ENCODE results near the gene MAOB. TPM values are rescaled to one million over a fixed set of nuclear protein-coding genes. Genes with fewer than 3 reads are reported as not detected.

Gene MAOB
- total RNA-seq, 1 experiment from 2014 or later = not detected

DNA sequence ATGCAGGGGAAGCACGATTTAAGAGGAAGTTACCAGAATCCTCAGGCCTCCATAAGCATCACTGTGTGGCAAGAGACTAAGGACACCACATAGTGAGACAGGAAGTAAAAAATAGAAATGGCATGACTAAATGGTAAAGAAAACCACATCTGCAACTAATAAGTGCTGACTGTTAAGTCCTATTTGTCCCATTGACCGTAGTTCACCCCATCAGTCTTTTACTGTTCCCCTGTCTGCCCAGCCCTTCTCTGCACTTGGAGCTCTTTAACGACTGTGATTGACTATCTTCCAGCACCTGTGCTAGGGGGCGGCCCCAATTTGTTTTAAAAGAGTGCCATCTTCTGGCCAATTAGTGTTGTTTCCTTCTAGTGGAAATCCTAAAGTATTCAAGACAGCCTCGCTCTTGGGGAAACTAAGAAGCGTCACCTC, 132.0 kb downstream of the MAOB start:
- intact Hi-C loops (cut with micrococcal nuclease) = loop anchor here (1.0 to 10.0 kb wide), 2 partner anchors 192 to 405 kb away; no protein-coding TSS in a partner anchor
- no peaks in the 10 kb centered on the region for H3K9me2 ChIP-seq (replicated peaks; ENCODE audit: low read length)
- peak; percentile 71 for DNase-seq
- no peak overlapping the region for H3K4me3 ChIP-seq (ENCODE audit: low read length)
- H3K4me2 ChIP-seq (ENCODE audit: low read length) = no peak overlapping the region
- H3K27me3 ChIP-seq (ENCODE audit: low read length) = no peaks in the 10 kb centered on the region
- no peaks in the 10 kb centered on the region for H3K4me1 ChIP-seq (ENCODE audit: insufficient read depth, low read length)
- no peaks in the 10 kb centered on the region for H3K36me3 ChIP-seq (ENCODE audit: low read depth, low read length)
- H3K9ac ChIP-seq (ENCODE audit: low read length) = no peak overlapping the region
- no peak overlapping the region for H2AFZ ChIP-seq (ENCODE audit: low read length)
- no peaks in the 10 kb centered on the region for H3K9me3 ChIP-seq (ENCODE audit: low read length)
- no peak for TF ChIP-seq EZH2phosphoT487 (IDR thresholded peaks at IDR 0.05; ENCODE audit: borderline replicate concordance, low read length)
- TF ChIP-seq, protein P1, sequence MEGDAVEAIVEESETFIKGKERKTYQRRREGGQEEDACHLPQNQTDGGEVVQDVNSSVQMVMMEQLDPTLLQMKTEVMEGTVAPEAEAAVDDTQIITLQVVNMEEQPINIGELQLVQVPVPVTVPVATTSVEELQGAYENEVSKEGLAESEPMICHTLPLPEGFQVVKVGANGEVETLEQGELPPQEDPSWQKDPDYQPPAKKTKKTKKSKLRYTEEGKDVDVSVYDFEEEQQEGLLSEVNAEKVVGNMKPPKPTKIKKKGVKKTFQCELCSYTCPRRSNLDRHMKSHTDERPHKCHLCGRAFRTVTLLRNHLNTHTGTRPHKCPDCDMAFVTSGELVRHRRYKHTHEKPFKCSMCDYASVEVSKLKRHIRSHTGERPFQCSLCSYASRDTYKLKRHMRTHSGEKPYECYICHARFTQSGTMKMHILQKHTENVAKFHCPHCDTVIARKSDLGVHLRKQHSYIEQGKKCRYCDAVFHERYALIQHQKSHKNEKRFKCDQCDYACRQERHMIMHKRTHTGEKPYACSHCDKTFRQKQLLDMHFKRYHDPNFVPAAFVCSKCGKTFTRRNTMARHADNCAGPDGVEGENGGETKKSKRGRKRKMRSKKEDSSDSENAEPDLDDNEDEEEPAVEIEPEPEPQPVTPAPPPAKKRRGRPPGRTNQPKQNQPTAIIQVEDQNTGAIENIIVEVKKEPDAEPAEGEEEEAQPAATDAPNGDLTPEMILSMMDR (conservative IDR thresholded peaks at IDR 0.05; ENCODE audit: low read depth, low read length) = peak; percentile 75
- TF ChIP-seq EZH2 (IDR thresholded peaks at IDR 0.05; ENCODE audit: low read length, unreplicated experiment) = no peak
- no peaks in the 10 kb centered on the region for H4K20me1 ChIP-seq (ENCODE audit: low read length)
- no peaks in the 10 kb centered on the region for H3F3A ChIP-seq (ENCODE audit: low read length, unreplicated experiment)
- no TSS peak for BruUV-seq (replicated peaks)
- H3K79me2 ChIP-seq (ENCODE audit: low read length) = no peaks in the 10 kb centered on the region
- no peak overlapping the region for H3K27ac ChIP-seq (ENCODE audit: low read length)
- peak; percentile 74 for ATAC-seq
- CTCF ChIA-PET = interaction anchor here (0.5 to 1.0 kb wide), 4 partner anchors 185 to 811 kb away, joined by 3 to 15 read pairs (median 5); no protein-coding TSS in a partner anchor
- POLR2A ChIA-PET (ENCODE audit: unreplicated experiment) = no interaction called here

DNA sequence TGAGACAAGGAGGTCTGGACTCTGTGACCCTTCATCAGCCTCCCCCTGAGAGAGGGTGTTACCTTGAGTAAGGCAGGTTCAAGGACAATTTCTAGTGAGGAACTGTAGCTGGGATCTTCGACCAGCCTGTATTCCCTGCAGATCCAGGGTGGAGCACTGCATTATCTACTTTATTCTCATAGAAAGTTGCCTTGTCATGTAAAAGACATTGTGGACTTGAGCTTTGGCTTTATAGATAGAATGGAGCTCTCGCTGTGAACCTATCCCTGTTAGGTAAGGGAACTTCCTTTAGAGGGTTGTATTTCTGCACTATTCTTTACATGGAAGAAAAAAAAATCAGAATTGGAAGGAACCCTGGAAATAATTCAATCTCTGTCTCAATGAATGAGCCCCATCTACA, 134.8 kb downstream of the MAOB start:
- Histone ChIP-seq H3K4me2 (ENCODE audit: low read length) (no peak overlapping the region), H3K79me2 (ENCODE audit: low read length) (no peaks in the 10 kb centered on the region), H3K4me3 (ENCODE audit: low read length) (no peak overlapping the region), H3K4me1 (ENCODE audit: insufficient read depth, low read length) (no peaks in the 10 kb centered on the region), H3K27ac (ENCODE audit: low read length) (no peak overlapping the region), H4K20me1 (ENCODE audit: low read length) (no peaks in the 10 kb centered on the region), H3K9ac (ENCODE audit: low read length) (no peak overlapping the region), H3F3A (ENCODE audit: low read length, unreplicated experiment) (no peaks in the 10 kb centered on the region), H3K9me3 (ENCODE audit: low read length) (no peaks in the 10 kb centered on the region), H3K27me3 (ENCODE audit: low read length) (no peaks in the 10 kb centered on the region), H3K36me3 (ENCODE audit: low read depth, low read length) (no peaks in the 10 kb centered on the region), H3K9me2 (replicated peaks; ENCODE audit: low read length) (no peaks in the 10 kb centered on the region), H2AFZ (ENCODE audit: low read length) (no peak overlapping the region)
- intact Hi-C loops (cut with micrococcal nuclease) = no loop called here
- DNase-seq (no peak), ATAC-seq (no peak)
- TF ChIP-seq, protein P1 (conservative IDR thresholded peaks at IDR 0.05; ENCODE audit: low read depth, low read length) = no peak
- TF ChIP-seq EZH2 (IDR thresholded peaks at IDR 0.05; ENCODE audit: low read length, unreplicated experiment) = no peak
- no peak for TF ChIP-seq EZH2phosphoT487 (IDR thresholded peaks at IDR 0.05; ENCODE audit: borderline replicate concordance, low read length)
- ChIA-PET POLR2A (ENCODE audit: unreplicated experiment) (no interaction called here), CTCF (no interaction called here)
- BruUV-seq (replicated peaks) = no TSS peak

DNA sequence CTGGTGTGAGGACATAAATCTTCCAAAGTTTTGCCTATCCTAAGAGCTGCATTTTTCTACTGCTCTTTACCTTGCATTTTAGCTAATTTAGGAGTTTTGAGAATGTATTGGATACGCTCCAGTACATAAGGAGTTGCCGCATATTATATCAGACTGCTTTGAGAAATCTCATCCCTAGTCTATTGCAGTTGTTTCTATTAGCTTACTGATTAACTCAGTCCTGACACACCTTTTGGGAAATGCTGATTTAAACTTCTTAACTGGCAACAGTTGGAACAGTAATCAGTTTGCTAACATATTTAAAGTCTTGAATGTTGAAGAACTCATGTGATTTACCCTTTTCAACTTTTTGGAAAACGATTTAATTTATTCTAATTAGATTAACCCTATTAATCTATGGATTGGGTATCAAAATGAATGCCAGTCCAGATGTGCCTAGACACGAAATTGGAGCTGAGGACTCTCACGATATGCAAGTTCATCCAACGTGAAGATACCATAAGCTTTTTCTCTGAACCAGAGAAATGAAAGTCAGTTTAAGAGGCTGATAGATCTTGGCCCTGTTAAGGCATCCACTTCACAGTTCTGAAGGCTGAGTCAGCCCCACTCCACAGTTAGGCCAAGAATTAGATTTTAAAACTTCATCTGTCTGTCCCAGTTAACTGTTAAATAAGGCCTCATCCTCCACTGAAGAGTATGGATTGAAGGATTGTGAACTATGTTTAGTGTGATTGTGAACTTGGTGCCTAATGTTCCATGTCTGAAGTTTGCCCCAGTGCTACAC, 136.1 kb downstream of the MAOB start:
- POLR2A ChIA-PET (ENCODE audit: unreplicated experiment) = no interaction called here
- Histone ChIP-seq H3K9ac (ENCODE audit: low read length) (no peak overlapping the region), H2AFZ (ENCODE audit: low read length) (no peak overlapping the region), H3K79me2 (ENCODE audit: low read length) (no peaks in the 10 kb centered on the region), H3F3A (ENCODE audit: low read length, unreplicated experiment) (no peaks in the 10 kb centered on the region), H3K4me3 (ENCODE audit: low read length) (no peak overlapping the region), H3K27ac (ENCODE audit: low read length) (no peak overlapping the region), H3K9me2 (replicated peaks; ENCODE audit: low read length) (no peaks in the 10 kb centered on the region), H3K4me1 (ENCODE audit: insufficient read depth, low read length) (no peaks in the 10 kb centered on the region), H3K9me3 (ENCODE audit: low read length) (no peaks in the 10 kb centered on the region), H3K27me3 (ENCODE audit: low read length) (no peaks in the 10 kb centered on the region), H3K4me2 (ENCODE audit: low read length) (no peak overlapping the region), H3K36me3 (ENCODE audit: low read depth, low read length) (no peaks in the 10 kb centered on the region), H4K20me1 (ENCODE audit: low read length) (no peaks in the 10 kb centered on the region)
- DNase-seq (no peak), ATAC-seq (no peak)
- no TSS peak for BruUV-seq (replicated peaks)
- TF ChIP-seq EZH2phosphoT487 (IDR thresholded peaks at IDR 0.05; ENCODE audit: borderline replicate concordance, low read length) (no peak), EZH2 (IDR thresholded peaks at IDR 0.05; ENCODE audit: low read length, unreplicated experiment) (no peak)
- TF ChIP-seq, protein P1 (conservative IDR thresholded peaks at IDR 0.05; ENCODE audit: low read depth, low read length) = no peak
- CTCF ChIA-PET = no interaction called here
- intact Hi-C loops (cut with micrococcal nuclease) = no loop called here

All from PC-3 (cell line).